Fibroblast of lung (primary cell): Measurements from ENCODE around the gene P3H1. TPM values are rescaled to one million over a fixed set of nuclear protein-coding genes. Genes with fewer than 3 reads are reported as not detected.

ENCODE experiments used
- DNase-seq, 2 donors: peaks; one replicate each; pipeline versions ENCODE4 v3.0.0 to v3.0.0-alpha.2; 2010; ENCODE audit warnings: low read depth in 2 of 2
- H2AFZ ChIP-seq: 2 replicates; pipeline ENCODE4 v1.5.1; 2012; ENCODE audit warnings: low read length, control low read depth, inconsistent platforms
- H3K27ac ChIP-seq: 2 replicates; pipeline ENCODE4 v1.5.1; 2011; ENCODE audit warnings: low read length, control low read depth; ENCODE audit not compliant: insufficient read depth
- H3K27me3 ChIP-seq: 2 replicates; pipeline ENCODE4 v1.5.1; 2011; ENCODE audit warnings: mild to moderate bottlenecking, low read length; ENCODE audit not compliant: control insufficient read depth, insufficient read depth
- H3K36me3 ChIP-seq: 2 replicates; pipeline ENCODE4 v1.5.1; 2011; ENCODE audit warnings: low read length; ENCODE audit not compliant: control insufficient read depth, insufficient read depth
- H3K4me1 ChIP-seq: 2 replicates; pipeline ENCODE4 v1.5.1; 2011; ENCODE audit warnings: low read length; ENCODE audit not compliant: control insufficient read depth, insufficient read depth; ENCODE audit errors: extremely low read depth
- H3K4me2 ChIP-seq: 2 replicates; pipeline ENCODE4 v1.5.1; 2011; ENCODE audit warnings: low read length, control low read depth; ENCODE audit not compliant: insufficient read depth; ENCODE audit errors: extremely low read depth
- H3K4me3 ChIP-seq, 4 experiments: fragments of 200-600 bp in 1 of 4; sonication (generic) in 1 of 4; replicated peaks in 1 of 4; 2 replicates each; pipeline ENCODE4 v1.5.1; 2011 to 2016; ENCODE audit warnings: low read length in 4 of 4, low read depth in 3 of 4, mild to moderate bottlenecking in 3 of 4, control low read depth in 2 of 4, inconsistent platforms in 1 of 4, mixed read lengths in 1 of 4; ENCODE audit not compliant: insufficient read depth in 1 of 4; ENCODE audit errors: control extremely low read depth in 1 of 4
- H3K79me2 ChIP-seq: 2 replicates; pipeline ENCODE4 v1.5.1; 2012; ENCODE audit warnings: mild to moderate bottlenecking, low read length, inconsistent platforms; ENCODE audit not compliant: control insufficient read depth, insufficient read depth
- H3K9ac ChIP-seq: 2 replicates; pipeline ENCODE4 v1.5.1; 2011; ENCODE audit warnings: mild to moderate bottlenecking, low read length, control low read depth; ENCODE audit not compliant: insufficient read depth
- H3K9me3 ChIP-seq: 2 replicates; pipeline ENCODE4 v1.5.1; 2012; ENCODE audit warnings: low read depth, low read length; ENCODE audit not compliant: control insufficient read depth, insufficient read depth
- H4K20me1 ChIP-seq: 2 replicates; pipeline ENCODE4 v1.5.1; 2011; ENCODE audit warnings: low read length; ENCODE audit not compliant: control insufficient read depth, insufficient read depth; ENCODE audit errors: extremely low read depth
- CTCF ChIP-seq, 2 donors: IDR thresholded peaks in 1 of 2; conservative IDR thresholded peaks in 1 of 2; 1 replicate in 1 of 2; 2 replicates in 1 of 2; pipeline ENCODE4 v1.5.1; 2011 to 2012; ENCODE audit warnings: low read length in 2 of 2, control low read depth in 1 of 2, inconsistent platforms in 1 of 2, low read depth in 1 of 2, mild to moderate bottlenecking in 1 of 2
- EZH2 ChIP-seq: IDR thresholded peaks from 2 replicates; pipeline ENCODE4 v1.5.1; 2012; ENCODE audit warnings: low read length, control low read depth, mild to moderate bottlenecking; ENCODE audit errors: missing control alignments
- polyA plus RNA-seq, 2 donors: library from polyadenylated mRNA; depleted of rRNA in 1 of 2; stranded (reverse) in 1 of 2; unstranded in 1 of 2; fragments of >200 nt; gene quantifications; 2 replicates each; pipeline ENCODE4 v1.2.1, GENCODE V29; 2011 to 2012; ENCODE audit warnings: missing spikeins in 1 of 2
- total RNA-seq: library from RNA; depleted of rRNA; stranded (reverse); fragments of >200 nt; gene quantifications from 2 replicates; pipeline ENCODE4 v1.2.1, GENCODE V29; 2014

Gene P3H1
- total and polyA plus RNA-seq, 2 donors (not counting 1 experiment from before 2014, with no cell fraction given), result 68.5 to 108 TPM

GRCh38 chr1:42734201-42735035 is 32.4 kb downstream of the P3H1 start:
- no peak overlapping the region for H3K4me2 ChIP-seq
- no peak overlapping the region for H3K27ac ChIP-seq
- no peaks in the 10 kb centered on the region for H3K79me2 ChIP-seq
- no peaks in the 10 kb centered on the region for H3K27me3 ChIP-seq
- H3K4me1 ChIP-seq, result no peaks in the 10 kb centered on the region
- no peak for DNase-seq
- no peak overlapping the region for H2AFZ ChIP-seq
- TF ChIP-seq CTCF (conservative IDR thresholded peaks at IDR 0.05 in 1 of 2, IDR thresholded peaks at IDR 0.05 in 1 of 2; ENCODE audit: low read depth in 1 of 2, low read length in 2 of 2) (no peak), EZH2 (no peak)
- H4K20me1 ChIP-seq, result no peaks in the 10 kb centered on the region
- no peak overlapping the region for H3K9ac ChIP-seq
- no peak overlapping the region for H3K4me3 ChIP-seq
- H3K9me3 ChIP-seq, result no peaks in the 10 kb centered on the region
- H3K36me3 ChIP-seq, result no peaks in the 10 kb centered on the region

- no peaks in the 10 kb centered on the region for H3K36me3 ChIP-seq
- TF ChIP-seq EZH2 (no peak), CTCF (conservative IDR thresholded peaks at IDR 0.05 in 1 of 2, IDR thresholded peaks at IDR 0.05 in 1 of 2; ENCODE audit: low read depth in 1 of 2, low read length in 2 of 2) (no peak)
- no peak overlapping the region for H3K4me3 ChIP-seq
- H3K9me3 ChIP-seq, result no peaks in the 10 kb centered on the region
- H3K79me2 ChIP-seq, result no peaks in the 10 kb centered on the region
- no peak overlapping the region for H2AFZ ChIP-seq
- H3K9ac ChIP-seq, result no peak overlapping the region
- H3K27me3 ChIP-seq, result no peaks in the 10 kb centered on the region
- H3K4me1 ChIP-seq, result no peaks in the 10 kb centered on the region
- H4K20me1 ChIP-seq, result no peaks in the 10 kb centered on the region
- no peak for DNase-seq
- H3K4me2 ChIP-seq, result no peak overlapping the region
- no peak overlapping the region for H3K27ac ChIP-seq
These were observed 33.2 kb downstream of the P3H1 start for GRCh38 chr1:42733415-42734200.

DNA sequence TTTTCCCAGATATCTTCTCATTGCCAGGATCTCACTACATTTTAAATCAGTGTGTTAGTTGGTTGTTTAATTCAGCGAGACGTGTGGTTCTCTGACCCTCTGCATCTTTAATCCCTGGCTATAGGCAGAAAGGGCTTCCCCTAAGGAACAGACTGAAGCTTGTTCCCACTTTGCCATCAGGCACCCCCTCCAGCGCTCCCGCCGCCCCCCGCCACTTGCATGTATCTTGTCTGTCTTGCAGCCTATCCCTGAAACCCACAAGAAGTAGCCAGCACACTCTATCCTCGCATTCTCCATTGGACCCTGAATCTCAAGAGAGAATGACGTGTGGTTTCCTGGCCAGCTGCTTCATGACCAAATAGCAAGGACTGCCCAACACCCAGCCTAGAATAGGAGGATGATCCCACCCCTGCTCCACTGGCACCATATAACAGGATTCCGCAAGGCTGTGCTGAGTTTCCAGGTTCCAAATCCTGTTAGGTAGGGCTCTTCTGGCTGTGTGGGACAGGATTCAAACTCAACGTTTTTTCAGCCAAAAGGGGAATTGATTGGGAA is 34.6 kb downstream of the P3H1 start:
- no peaks in the 10 kb centered on the region for H3K9me3 ChIP-seq
- H3K27me3 ChIP-seq, result no peaks in the 10 kb centered on the region
- H3K9ac ChIP-seq, result no peak overlapping the region
- H2AFZ ChIP-seq, result no peak overlapping the region
- no peak overlapping the region for H3K27ac ChIP-seq
- H3K4me2 ChIP-seq, result no peak overlapping the region
- no peaks in the 10 kb centered on the region for H4K20me1 ChIP-seq
- H3K79me2 ChIP-seq, result no peaks in the 10 kb centered on the region
- DNase-seq, result no peak
- no peaks in the 10 kb centered on the region for H3K36me3 ChIP-seq
- no peak overlapping the region for H3K4me3 ChIP-seq
- TF ChIP-seq CTCF (conservative IDR thresholded peaks at IDR 0.05 in 1 of 2, IDR thresholded peaks at IDR 0.05 in 1 of 2; ENCODE audit: low read depth in 1 of 2, low read length in 2 of 2) (no peak), EZH2 (no peak)
- no peaks in the 10 kb centered on the region for H3K4me1 ChIP-seq
